Mucosa of stomach (tissue), 1 donor: ENCODE results near the gene NLRX1.

Experiments
- H3K27me3 ChIP-seq: one replicate; pipeline ENCODE4 v1.7.0; 2013; ENCODE audit warnings: mild to moderate bottlenecking, low read length; ENCODE audit not compliant: control insufficient read depth, insufficient read depth
- H3K36me3 ChIP-seq: one replicate; pipeline ENCODE4 v1.7.0; 2013; ENCODE audit warnings: low read length; ENCODE audit not compliant: control insufficient read depth, insufficient read depth
- H3K4me1 ChIP-seq: one replicate; pipeline ENCODE4 v1.7.0; 2013; ENCODE audit warnings: mild to moderate bottlenecking, low read length; ENCODE audit not compliant: control insufficient read depth, insufficient read depth
- H3K4me3 ChIP-seq: one replicate; pipeline ENCODE4 v1.7.0; 2013; ENCODE audit warnings: low read length
- H3K9ac ChIP-seq: one replicate; pipeline ENCODE4 v1.7.0; 2013; ENCODE audit warnings: mild to moderate bottlenecking, low read length, moderate library complexity
- H3K9me3 ChIP-seq: one replicate; pipeline ENCODE4 v1.7.0; 2013; ENCODE audit warnings: mild to moderate bottlenecking, low read length, moderate library complexity; ENCODE audit not compliant: control insufficient read depth
- donor health status: Pancreatic carcinoma.

NLRX1 gene

GRCh38 chr11:119229741-119230140 is 61.2 kb downstream of the NLRX1 start:
- Histone ChIP-seq H3K36me3 (no peaks in the 10 kb centered on the region), H3K27me3 (no peaks in the 10 kb centered on the region), H3K9me3 (no peaks in the 10 kb centered on the region), H3K9ac (no peak overlapping the region), H3K4me3 (no peak overlapping the region), H3K4me1 (no peaks in the 10 kb centered on the region)
